Measurements from ENCODE around the gene MZB1. TPM values are rescaled to one million over a fixed set of nuclear protein-coding genes. Genes with fewer than 3 reads are reported as not detected.

The MZB1 gene
- polyA plus RNA-seq, 1 donor from 2014 or later: not detected

- H3K27ac ChIP-seq (ENCODE audit: low read length): no peak overlapping the region
- H3K9me2 ChIP-seq (ENCODE audit: insufficient read depth, low read length): no peaks in the 10 kb centered on the region
- H3K9ac ChIP-seq (ENCODE audit: low read length): no peak overlapping the region
- TF ChIP-seq MXI1 (conservative IDR thresholded peaks at IDR 0.05; ENCODE audit: poor library complexity, severe bottlenecking): no peak
- TF ChIP-seq SMC3 (conservative IDR thresholded peaks at IDR 0.05; ENCODE audit: poor library complexity): no peak
- no peak for TF ChIP-seq EP300 (conservative IDR thresholded peaks at IDR 0.05; ENCODE audit: poor library complexity, severe bottlenecking)
- TF ChIP-seq REST (IDR thresholded peaks at IDR 0.05; ENCODE audit: borderline replicate concordance): no peak
- TF ChIP-seq TAF1 (IDR thresholded peaks at IDR 0.05; ENCODE audit: low read depth): no peak
- TF ChIP-seq CTCF (IDR thresholded peaks at IDR 0.05; ENCODE audit: poor library complexity, severe bottlenecking): no peak
- no peak for TF ChIP-seq RAD21 (conservative IDR thresholded peaks at IDR 0.05)
- no peak for TF ChIP-seq EZH2 (IDR thresholded peaks at IDR 0.05; ENCODE audit: borderline replicate concordance, insufficient read depth, low read length, poor library complexity, severe bottlenecking)
- TF ChIP-seq POLR2AphosphoS5 (IDR thresholded peaks at IDR 0.05): no peak
- no peak overlapping the region for H3K4me3 ChIP-seq (ENCODE audit: low read length)
- H3K36me3 ChIP-seq (ENCODE audit: insufficient read depth, low read length): no peaks in the 10 kb centered on the region
- no peaks in the 10 kb centered on the region for H3F3A ChIP-seq (ENCODE audit: insufficient read depth, low read length, poor library complexity, severe bottlenecking)
- H2AFZ ChIP-seq (ENCODE audit: low read depth, low read length): no peak overlapping the region
- no peaks in the 10 kb centered on the region for H3K9me3 ChIP-seq (ENCODE audit: low read length)
- H4K20me1 ChIP-seq (ENCODE audit: insufficient read depth): no peaks in the 10 kb centered on the region
- H3K27me3 ChIP-seq (ENCODE audit: insufficient read depth, low read depth, low read length): no peaks in the 10 kb centered on the region
- H3K4me2 ChIP-seq (ENCODE audit: low read length): no peak overlapping the region
- H3K79me2 ChIP-seq (replicated peaks; ENCODE audit: insufficient read depth, low read length): no peaks in the 10 kb centered on the region
Observed at GRCh38 chr5:139406963-139407362, 17.2 kb upstream of the MZB1 start.

GRCh38 chr5:139404484-139404840 lies 14.7 kb upstream of the MZB1 start:
- peak overlapping the region; percentile 80 for H2AFZ ChIP-seq (ENCODE audit: low read depth, low read length)
- peak overlapping the region; percentile 96 for H3K4me2 ChIP-seq (ENCODE audit: low read length)
- peak overlapping the region; percentile 95 for H3K27ac ChIP-seq (ENCODE audit: low read length)
- H4K20me1 ChIP-seq (ENCODE audit: insufficient read depth): no peaks in the 10 kb centered on the region
- H3K9ac ChIP-seq (ENCODE audit: low read length): peak overlapping the region; percentile 80
- H3K27me3 ChIP-seq (ENCODE audit: insufficient read depth, low read depth, low read length): no peaks in the 10 kb centered on the region
- no peaks in the 10 kb centered on the region for H3K79me2 ChIP-seq (replicated peaks; ENCODE audit: insufficient read depth, low read length)
- H3K36me3 ChIP-seq (ENCODE audit: insufficient read depth, low read length): no peaks in the 10 kb centered on the region
- H3K9me2 ChIP-seq (ENCODE audit: insufficient read depth, low read length): no peaks in the 10 kb centered on the region
- H3F3A ChIP-seq (ENCODE audit: insufficient read depth, low read length, poor library complexity, severe bottlenecking): no peaks in the 10 kb centered on the region
- TF ChIP-seq EZH2 (IDR thresholded peaks at IDR 0.05; ENCODE audit: borderline replicate concordance, insufficient read depth, low read length, poor library complexity, severe bottlenecking) (no peak), RAD21 (conservative IDR thresholded peaks at IDR 0.05) (no peak), CTCF (IDR thresholded peaks at IDR 0.05; ENCODE audit: poor library complexity, severe bottlenecking) (no peak), POLR2AphosphoS5 (IDR thresholded peaks at IDR 0.05) (no peak), TAF1 (IDR thresholded peaks at IDR 0.05; ENCODE audit: low read depth) (no peak), SMC3 (conservative IDR thresholded peaks at IDR 0.05; ENCODE audit: poor library complexity) (no peak), MXI1 (conservative IDR thresholded peaks at IDR 0.05; ENCODE audit: poor library complexity, severe bottlenecking) (no peak), EP300 (conservative IDR thresholded peaks at IDR 0.05; ENCODE audit: poor library complexity, severe bottlenecking) (no peak), REST (IDR thresholded peaks at IDR 0.05; ENCODE audit: borderline replicate concordance) (no peak)
- no peaks in the 10 kb centered on the region for H3K9me3 ChIP-seq (ENCODE audit: low read length)
- H3K4me3 ChIP-seq (ENCODE audit: low read length): peak overlapping the region; percentile 73

Measured in neural cell (in vitro differentiated cells).